ENCODE data around the gene PILRA. TPM values are rescaled to one million over a fixed set of nuclear protein-coding genes. Genes with fewer than 3 reads are reported as not detected.
"Not testable (repeated sequence)": the region's sequence is repeated elsewhere in the genome, so short reads cannot be mapped to it uniquely, and the experiment has no call there.

The PILRA gene
- polyA plus RNA-seq, 1 donor (not counting 4 experiments of a cell fraction or from before 2014, with no cell fraction given), result 0.33 TPM

DNA sequence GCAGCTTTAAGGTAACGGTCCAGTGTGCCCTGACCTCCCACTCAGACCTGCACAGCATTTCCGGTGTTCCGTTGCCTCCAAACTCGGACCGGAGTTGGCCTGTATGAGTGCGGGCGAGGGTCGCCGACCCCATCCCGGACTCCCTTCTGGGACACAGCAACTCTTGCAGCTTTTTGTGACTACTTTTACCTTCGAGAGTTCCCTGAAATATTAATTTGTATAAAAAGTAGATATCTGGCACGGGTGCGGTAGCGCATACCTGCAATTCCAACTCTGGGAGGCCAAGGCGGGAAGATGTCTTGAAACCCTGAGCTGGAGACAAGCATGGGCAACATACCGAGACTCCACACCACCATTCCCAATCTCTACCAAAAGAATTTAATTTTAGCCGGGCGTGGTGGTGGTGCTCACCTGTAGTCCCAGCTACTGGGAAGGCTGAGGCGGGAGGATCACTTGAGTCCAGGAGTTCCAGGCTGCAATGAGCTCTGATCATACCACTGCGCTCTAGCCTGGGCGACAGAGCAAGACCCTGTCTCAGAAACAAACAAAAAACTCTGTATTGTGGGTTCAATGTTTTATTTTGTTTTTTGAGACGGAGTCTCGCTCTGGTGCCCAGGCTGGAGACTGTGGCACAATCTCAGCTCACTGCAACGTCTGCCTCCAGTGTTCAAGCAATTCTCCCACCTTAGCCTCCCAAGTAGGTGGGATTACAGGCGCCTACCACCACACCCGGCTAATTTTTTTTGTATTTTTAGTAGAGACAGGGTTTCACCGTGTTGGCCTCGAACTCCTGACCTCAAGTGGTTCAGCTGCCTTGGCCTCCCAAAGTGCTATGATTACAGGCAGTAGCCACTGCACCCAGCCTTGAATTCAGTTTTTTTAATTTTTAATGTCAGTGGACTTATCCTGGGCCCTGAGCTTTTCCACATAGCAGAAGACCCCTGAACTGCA, 64.1 kb downstream of the PILRA start:
- peak overlapping the region; percentile 82 for H3K4me2 ChIP-seq (ENCODE audit: control insufficient read depth, extremely low read depth, insufficient read depth, low read depth, low read length)
- no peaks in the 10 kb centered on the region for H3K27me3 ChIP-seq (ENCODE audit: control insufficient read depth, extremely low read depth, insufficient read depth, low read length)
- no peak for DNase-seq (ENCODE audit: low read depth, low spot score)
- no peak overlapping the region for H3K27ac ChIP-seq (ENCODE audit: control insufficient read depth, insufficient read depth, low read length)
- no peaks in the 10 kb centered on the region for H4K20me1 ChIP-seq (ENCODE audit: control insufficient read depth, extremely low read depth, insufficient read depth, low read length)
- H3K9me3 ChIP-seq (ENCODE audit: control insufficient read depth, low read depth, low read length), result no peaks in the 10 kb centered on the region
- TF ChIP-seq, protein P1, sequence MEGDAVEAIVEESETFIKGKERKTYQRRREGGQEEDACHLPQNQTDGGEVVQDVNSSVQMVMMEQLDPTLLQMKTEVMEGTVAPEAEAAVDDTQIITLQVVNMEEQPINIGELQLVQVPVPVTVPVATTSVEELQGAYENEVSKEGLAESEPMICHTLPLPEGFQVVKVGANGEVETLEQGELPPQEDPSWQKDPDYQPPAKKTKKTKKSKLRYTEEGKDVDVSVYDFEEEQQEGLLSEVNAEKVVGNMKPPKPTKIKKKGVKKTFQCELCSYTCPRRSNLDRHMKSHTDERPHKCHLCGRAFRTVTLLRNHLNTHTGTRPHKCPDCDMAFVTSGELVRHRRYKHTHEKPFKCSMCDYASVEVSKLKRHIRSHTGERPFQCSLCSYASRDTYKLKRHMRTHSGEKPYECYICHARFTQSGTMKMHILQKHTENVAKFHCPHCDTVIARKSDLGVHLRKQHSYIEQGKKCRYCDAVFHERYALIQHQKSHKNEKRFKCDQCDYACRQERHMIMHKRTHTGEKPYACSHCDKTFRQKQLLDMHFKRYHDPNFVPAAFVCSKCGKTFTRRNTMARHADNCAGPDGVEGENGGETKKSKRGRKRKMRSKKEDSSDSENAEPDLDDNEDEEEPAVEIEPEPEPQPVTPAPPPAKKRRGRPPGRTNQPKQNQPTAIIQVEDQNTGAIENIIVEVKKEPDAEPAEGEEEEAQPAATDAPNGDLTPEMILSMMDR (optimal IDR thresholded peaks at IDR 0.05 in 1 of 3, IDR thresholded peaks at IDR 0.05 in 1 of 3, conservative IDR thresholded peaks at IDR 0.05 in 1 of 3; ENCODE audit: extremely low read depth in 1 of 3, insufficient read depth in 2 of 3, low read length in 3 of 3), result no peak
- no peak for TF ChIP-seq EZH2 (IDR thresholded peaks at IDR 0.05; ENCODE audit: low read length)
- H2AFZ ChIP-seq (ENCODE audit: control insufficient read depth, low read length), result no peak overlapping the region
- dilution Hi-C loops (cut with MboI; ENCODE audit: extremely low pct_ligation_motif_present, low sequenced_read_pairs), result no loop called here
- H3K9ac ChIP-seq (ENCODE audit: control insufficient read depth, extremely low read depth, insufficient read depth, low read length), result peak overlapping the region; percentile 89
- no peaks in the 10 kb centered on the region for H3K9me1 ChIP-seq (ENCODE audit: control insufficient read depth, extremely low read depth, insufficient read depth, low read length)
- peaks cover 6% of the 10 kb centered on the region for H3K4me1 ChIP-seq (ENCODE audit: control insufficient read depth, extremely low read depth, insufficient read depth, low read length)
- H3K79me2 ChIP-seq (ENCODE audit: control insufficient read depth, insufficient read depth, low read length), result peaks cover 31% of the 10 kb centered on the region
- H3K36me3 ChIP-seq (ENCODE audit: control insufficient read depth in 2 of 2, extremely low read depth in 1 of 2, insufficient read depth in 2 of 2, low read length in 2 of 2), result peaks cover 7 to 28% of the 10 kb centered on the region in 2 experiments
- no peak overlapping the region for H3K4me3 ChIP-seq (ENCODE audit: control insufficient read depth in 2 of 3, extremely low read depth in 1 of 3, insufficient read depth in 2 of 3, low read depth in 1 of 3, low read length in 3 of 3)
- FAIRE-seq, result no peak

DNA sequence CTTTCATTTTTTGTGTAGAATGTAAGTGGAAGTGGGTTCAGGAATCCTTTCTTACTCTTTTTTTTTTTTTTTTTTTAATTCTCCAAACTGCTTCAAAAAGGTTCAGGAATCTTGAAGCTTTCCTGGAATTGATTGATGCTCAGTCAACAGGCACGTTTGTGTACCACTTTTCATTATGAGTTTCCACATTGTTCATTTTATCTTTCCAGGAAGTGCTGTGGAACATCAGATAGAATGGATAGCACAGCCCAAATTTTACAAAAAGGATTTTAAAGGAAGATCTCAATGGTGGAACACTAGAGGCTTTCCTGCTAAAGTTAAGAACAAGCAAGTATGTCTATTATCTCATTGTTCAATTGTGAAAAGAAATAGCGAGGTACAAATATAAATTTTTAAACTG, 64.9 kb downstream of the PILRA start:
- H3K9me3 ChIP-seq (ENCODE audit: control insufficient read depth, low read depth, low read length), result no peaks in the 10 kb centered on the region
- no peak for FAIRE-seq
- H4K20me1 ChIP-seq (ENCODE audit: control insufficient read depth, extremely low read depth, insufficient read depth, low read length), result no peaks in the 10 kb centered on the region
- H2AFZ ChIP-seq (ENCODE audit: control insufficient read depth, low read length), result no peak overlapping the region
- TF ChIP-seq, protein P1 (optimal IDR thresholded peaks at IDR 0.05 in 1 of 3, IDR thresholded peaks at IDR 0.05 in 1 of 3, conservative IDR thresholded peaks at IDR 0.05 in 1 of 3; ENCODE audit: extremely low read depth in 1 of 3, insufficient read depth in 2 of 3, low read length in 3 of 3), result no peak
- TF ChIP-seq EZH2 (IDR thresholded peaks at IDR 0.05; ENCODE audit: low read length), result no peak
- DNase-seq (ENCODE audit: low read depth, low spot score), result no peak
- H3K4me3 ChIP-seq (ENCODE audit: control insufficient read depth in 2 of 3, extremely low read depth in 1 of 3, insufficient read depth in 2 of 3, low read depth in 1 of 3, low read length in 3 of 3), result no peak overlapping the region
- dilution Hi-C loops (cut with MboI; ENCODE audit: extremely low pct_ligation_motif_present, low sequenced_read_pairs), result no loop called here
- H3K27me3 ChIP-seq (ENCODE audit: control insufficient read depth, extremely low read depth, insufficient read depth, low read length), result no peaks in the 10 kb centered on the region
- H3K4me2 ChIP-seq (ENCODE audit: control insufficient read depth, extremely low read depth, insufficient read depth, low read depth, low read length), result no peak overlapping the region
- H3K4me1 ChIP-seq (ENCODE audit: control insufficient read depth, extremely low read depth, insufficient read depth, low read length), result peaks cover 6% of the 10 kb centered on the region
- peaks cover 7 to 21% of the 10 kb centered on the region in 2 experiments for H3K36me3 ChIP-seq (ENCODE audit: control insufficient read depth in 2 of 2, extremely low read depth in 1 of 2, insufficient read depth in 2 of 2, low read length in 2 of 2)
- H3K79me2 ChIP-seq (ENCODE audit: control insufficient read depth, insufficient read depth, low read length), result peaks cover 24% of the 10 kb centered on the region
- H3K27ac ChIP-seq (ENCODE audit: control insufficient read depth, insufficient read depth, low read length), result no peak overlapping the region
- H3K9me1 ChIP-seq (ENCODE audit: control insufficient read depth, extremely low read depth, insufficient read depth, low read length), result no peaks in the 10 kb centered on the region
- no peak overlapping the region for H3K9ac ChIP-seq (ENCODE audit: control insufficient read depth, extremely low read depth, insufficient read depth, low read length)

DNA sequence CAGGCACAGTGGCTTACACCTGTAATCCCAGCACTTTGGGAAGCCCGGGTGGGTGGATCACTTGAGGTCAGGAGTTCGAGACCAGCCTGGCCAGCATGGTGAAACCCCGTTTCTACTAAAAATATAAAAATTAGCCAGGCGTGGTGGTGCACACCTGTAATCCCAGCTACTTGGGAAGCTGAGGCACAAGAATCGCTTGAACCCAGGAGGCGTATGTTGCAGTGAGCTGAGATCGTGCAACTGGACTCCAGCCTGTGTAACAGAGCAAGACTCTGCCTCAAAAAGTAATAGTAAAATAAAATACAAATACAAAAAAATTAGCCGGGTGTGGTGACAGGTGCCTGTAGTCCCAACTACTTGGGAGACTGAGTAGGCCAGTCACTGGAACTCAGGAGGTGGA, 65.4 kb downstream of the PILRA start:
- FAIRE-seq; H3K4me2 ChIP-seq (ENCODE audit: control insufficient read depth, extremely low read depth, insufficient read depth, low read depth, low read length); H3K4me3 ChIP-seq (ENCODE audit: control insufficient read depth in 2 of 3, extremely low read depth in 1 of 3, insufficient read depth in 2 of 3, low read depth in 1 of 3, low read length in 3 of 3); H3K9me3 ChIP-seq (ENCODE audit: control insufficient read depth, low read depth, low read length); H3K4me1 ChIP-seq (ENCODE audit: control insufficient read depth, extremely low read depth, insufficient read depth, low read length); H3K27ac ChIP-seq (ENCODE audit: control insufficient read depth, insufficient read depth, low read length); dilution Hi-C loops (cut with MboI; ENCODE audit: extremely low pct_ligation_motif_present, low sequenced_read_pairs); H3K9me1 ChIP-seq (ENCODE audit: control insufficient read depth, extremely low read depth, insufficient read depth, low read length); H3K27me3 ChIP-seq (ENCODE audit: control insufficient read depth, extremely low read depth, insufficient read depth, low read length); DNase-seq (ENCODE audit: low read depth, low spot score); H2AFZ ChIP-seq (ENCODE audit: control insufficient read depth, low read length); H4K20me1 ChIP-seq (ENCODE audit: control insufficient read depth, extremely low read depth, insufficient read depth, low read length); H3K9ac ChIP-seq (ENCODE audit: control insufficient read depth, extremely low read depth, insufficient read depth, low read length): not testable (repeated sequence)
- H3K79me2 ChIP-seq (ENCODE audit: control insufficient read depth, insufficient read depth, low read length), result peaks cover 19% of the 10 kb centered on the region
- peaks cover 5 to 15% of the 10 kb centered on the region in 2 experiments for H3K36me3 ChIP-seq (ENCODE audit: control insufficient read depth in 2 of 2, extremely low read depth in 1 of 2, insufficient read depth in 2 of 2, low read length in 2 of 2)

Data from keratinocyte (primary cell).